Brain microvascular endothelial cell (primary cell): Measurements from ENCODE around the gene AADACL3.
"Not testable (repeated sequence)": the region's sequence is repeated elsewhere in the genome, so short reads cannot be mapped to it uniquely, and the experiment has no call there.

ENCODE experiments used
- DNase-seq: peaks from one replicate; pipeline ENCODE4 v3.0.0-alpha.2; 2020
- H3K27ac ChIP-seq: fragments of 250-450 bp; sonication (Bioruptor Pico); 2 replicates; pipeline ENCODE4 v1.5.1; 2020; ENCODE audit warnings: mild to moderate bottlenecking, moderate library complexity
- H3K27me3 ChIP-seq: fragments of 250-450 bp; sonication (Bioruptor Pico); replicated peaks from 2 replicates; pipeline ENCODE4 v1.5.1; 2020; ENCODE audit warnings: mild to moderate bottlenecking
- H3K36me3 ChIP-seq: fragments of 250-450 bp; sonication (Bioruptor Pico); replicated peaks from 2 replicates; pipeline ENCODE4 v1.5.1; 2020; ENCODE audit warnings: mild to moderate bottlenecking
- H3K4me3 ChIP-seq: 2 replicates; pipeline ENCODE4 v1.5.1; 2011; ENCODE audit warnings: low read depth, mild to moderate bottlenecking, control low read depth, low read length, moderate library complexity
- CTCF ChIP-seq: IDR thresholded peaks from 2 replicates; pipeline ENCODE4 v1.5.1; 2011; ENCODE audit warnings: low read depth, mild to moderate bottlenecking, moderate library complexity, low read length, control low read depth, inconsistent platforms; ENCODE audit errors: missing control alignments
- in situ Hi-C: cut with HindIII; loops from 2 replicates; pipeline ENCODE4 v1.10.0; 2017; ENCODE audit warnings: low sequenced_read_pairs, low pct_ligation_motif_present

The AADACL3 gene

GRCh38 chr1:12711536-12711935 is 4.4 kb upstream of the AADACL3 start:
- no peak overlapping the region for H3K27ac ChIP-seq
- no peaks in the 10 kb centered on the region for H3K36me3 ChIP-seq
- in situ Hi-C loops = no loop called here
- no peak for TF ChIP-seq CTCF
- no peaks in the 10 kb centered on the region for H3K27me3 ChIP-seq
- no peak for DNase-seq
- no peak overlapping the region for H3K4me3 ChIP-seq

- no peak for TF ChIP-seq CTCF
- H3K36me3 ChIP-seq = no peaks in the 10 kb centered on the region
- no peak for DNase-seq
Observed at GRCh38 chr1:12712076-12712475, 3.8 kb upstream of the AADACL3 start.

GRCh38 chr1:12712929-12713328 is 3.0 kb upstream of the AADACL3 start:
- in situ Hi-C loops = no loop called here
- no peak for DNase-seq
- no peak overlapping the region for H3K27ac ChIP-seq

More at GRCh38 chr1:12712076-12712475, 3.8 kb upstream of the AADACL3 start:
- Histone ChIP-seq H3K27ac (no peak overlapping the region), H3K27me3 (no peaks in the 10 kb centered on the region), H3K4me3 (no peak overlapping the region)
- in situ Hi-C loops = no loop called here

GRCh38 chr1:12713651-12714050 is 2.3 kb upstream of the AADACL3 start:
- H3K27me3 ChIP-seq, H3K36me3 ChIP-seq, DNase-seq, H3K4me3 ChIP-seq, H3K27ac ChIP-seq, in situ Hi-C loops: not testable (repeated sequence)

More at GRCh38 chr1:12712929-12713328, 3.0 kb upstream of the AADACL3 start:
- TF ChIP-seq CTCF = no peak
- H3K27me3 ChIP-seq = no peaks in the 10 kb centered on the region
- H3K36me3 ChIP-seq = no peaks in the 10 kb centered on the region
- H3K4me3 ChIP-seq = no peak overlapping the region

GRCh38 chr1:12714710-12715475 is 1.0 kb upstream of the AADACL3 start:
- Histone ChIP-seq H3K27me3 (no peaks in the 10 kb centered on the region), H3K27ac (no peak overlapping the region), H3K4me3 (no peak overlapping the region), H3K36me3 (no peaks in the 10 kb centered on the region)
- no peak for TF ChIP-seq CTCF
- no peak for DNase-seq
- in situ Hi-C loops = no loop called here

GRCh38 chr1:12717301-12717838 is 1.5 kb downstream of the AADACL3 start:
- Histone ChIP-seq H3K27me3 (no peaks in the 10 kb centered on the region), H3K4me3 (no peak overlapping the region), H3K36me3 (no peaks in the 10 kb centered on the region), H3K27ac (no peak overlapping the region)
- no peak for DNase-seq
- no peak for TF ChIP-seq CTCF
- in situ Hi-C loops = no loop called here
